NT2/D1 (cell line): ENCODE results near the gene INSC.

Source experiments
- SUZ12 ChIP-seq: IDR thresholded peaks from 2 replicates; pipeline ENCODE4 v1.6.1; 2011; ENCODE audit not compliant: insufficient read length, insufficient read depth; ENCODE audit errors: extremely low read depth
- ZNF274 ChIP-seq: IDR thresholded peaks from 2 replicates; pipeline ENCODE4 v1.6.1; 2011; ENCODE audit warnings: mild to moderate bottlenecking, low read depth, low read length

DNA sequence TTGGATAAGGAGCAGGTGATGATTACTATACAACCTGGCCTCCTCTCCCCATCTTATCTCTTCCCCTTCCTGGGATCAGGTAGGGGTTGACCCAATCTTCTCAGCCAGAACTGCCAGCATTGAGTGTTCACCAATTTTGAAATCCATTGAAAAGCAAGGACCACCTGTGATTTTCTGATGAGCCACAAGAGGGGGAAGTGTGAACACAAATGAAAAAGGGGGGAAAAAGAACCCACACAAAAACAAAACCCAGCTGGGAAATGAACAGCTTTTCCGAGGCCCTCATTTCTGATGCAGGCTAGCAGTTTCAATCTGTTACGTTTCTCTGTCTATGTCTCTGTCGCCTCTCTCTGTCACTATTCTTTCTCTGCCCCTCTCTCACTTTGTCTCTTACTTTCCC is 161.9 kb downstream of the INSC start:
- TF ChIP-seq SUZ12, result no peak
- TF ChIP-seq ZNF274, result no peak
